Erythroblast (primary cell): ENCODE results near the gene NFE2L3.

Experiments used
- GATA1 ChIP-seq: IDR thresholded peaks from 2 replicates; pipeline ENCODE4 v1.6.1; 2011; ENCODE audit warnings: low read depth, mild to moderate bottlenecking, control low read depth, low read length, moderate library complexity
- POLR2A ChIP-seq: IDR thresholded peaks from 2 replicates; pipeline ENCODE4 v1.6.1; 2011; ENCODE audit warnings: mild to moderate bottlenecking, low read length

DNA sequence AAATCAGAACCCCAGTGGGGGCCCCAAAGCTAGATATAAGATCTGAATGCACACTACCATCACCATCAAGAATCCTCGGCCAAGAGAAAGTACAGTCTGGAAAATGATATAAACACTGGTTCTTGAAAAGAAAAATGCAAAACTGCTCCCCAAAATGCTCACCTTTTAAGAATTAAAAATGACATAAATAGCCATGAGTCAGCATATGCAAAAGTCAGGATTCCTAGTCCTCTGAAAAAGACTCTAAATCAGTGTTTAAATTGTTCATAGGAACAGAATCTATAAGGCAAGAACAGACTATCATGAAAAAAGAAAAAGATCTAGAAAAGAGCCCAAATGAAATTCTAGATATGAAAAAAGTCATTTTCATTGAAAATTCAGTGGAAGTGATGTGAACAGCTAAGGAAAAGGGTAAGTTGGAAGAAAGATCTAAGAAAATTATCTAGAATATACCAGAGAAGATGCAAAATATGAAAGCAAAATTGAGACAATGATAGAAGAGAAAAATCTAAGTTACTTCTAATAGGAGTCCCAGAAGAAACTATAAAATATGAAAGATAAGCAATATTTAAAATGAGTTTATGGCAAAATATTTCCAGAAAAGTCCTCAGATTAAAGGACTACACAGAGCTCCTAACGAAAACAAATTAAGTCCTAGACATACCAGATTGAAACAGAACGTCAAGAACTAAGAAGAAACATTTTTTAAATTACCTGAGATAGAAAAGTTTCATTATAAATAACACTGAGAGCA, 29.7 kb downstream of the NFE2L3 start:
- TF ChIP-seq POLR2A = no peak
- TF ChIP-seq GATA1 = no peak
